GM06990 (cell line): ENCODE results near the gene TMEM98.
"Not testable (repeated sequence)": the region's sequence is repeated elsewhere in the genome, so short reads cannot be mapped to it uniquely, and the experiment has no call there.

Experiments
- DNase-seq: peaks from one replicate; pipeline ENCODE4 v3.0.0-alpha.2; 2011; ENCODE audit not compliant: insufficient read length; ENCODE audit errors: extremely low read depth
- H3K27me3 ChIP-seq: replicated peaks from 2 replicates; pipeline ENCODE4 v1.6.0; 2011; ENCODE audit warnings: low read length; ENCODE audit not compliant: control insufficient read depth, insufficient read depth
- H3K36me3 ChIP-seq: 2 replicates; pipeline ENCODE4 v1.5.1; 2011; ENCODE audit warnings: low read length; ENCODE audit not compliant: control insufficient read depth, insufficient read depth
- H3K4me3 ChIP-seq: replicated peaks from 2 replicates; pipeline ENCODE4 v1.5.1; 2011; ENCODE audit warnings: low read depth, mild to moderate bottlenecking, control low read depth, low read length
- TF ChIP-seq, protein P1 (sequence below): IDR thresholded peaks from 2 replicates; pipeline ENCODE4 v1.5.1; 2011; ENCODE audit warnings: low read length, control low read depth, mild to moderate bottlenecking, inconsistent platforms; ENCODE audit not compliant: insufficient read depth, poor library complexity, severe bottlenecking

Gene TMEM98

DNA sequence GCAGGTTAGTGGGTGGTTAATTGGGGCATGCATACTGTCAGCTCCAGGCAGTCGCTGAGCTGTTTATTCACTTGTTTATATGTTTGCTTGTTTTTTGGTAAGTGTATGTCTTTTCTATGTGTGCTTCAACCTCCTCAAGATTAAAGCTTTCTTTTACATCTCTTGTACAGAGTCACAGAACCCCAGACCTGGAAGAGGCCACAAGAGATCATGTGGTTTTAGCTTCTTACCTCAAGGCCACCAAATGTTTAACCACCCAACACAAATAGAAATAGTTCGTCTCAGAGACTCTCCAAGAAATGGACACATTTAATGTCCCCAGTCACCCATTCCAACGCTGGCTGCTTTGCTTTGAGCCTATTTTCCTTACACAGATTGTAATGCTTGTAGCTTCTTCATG is 11.8 kb upstream of the TMEM98 start:
- no peaks in the 10 kb centered on the region for H3K36me3 ChIP-seq
- TF ChIP-seq, protein P1, sequence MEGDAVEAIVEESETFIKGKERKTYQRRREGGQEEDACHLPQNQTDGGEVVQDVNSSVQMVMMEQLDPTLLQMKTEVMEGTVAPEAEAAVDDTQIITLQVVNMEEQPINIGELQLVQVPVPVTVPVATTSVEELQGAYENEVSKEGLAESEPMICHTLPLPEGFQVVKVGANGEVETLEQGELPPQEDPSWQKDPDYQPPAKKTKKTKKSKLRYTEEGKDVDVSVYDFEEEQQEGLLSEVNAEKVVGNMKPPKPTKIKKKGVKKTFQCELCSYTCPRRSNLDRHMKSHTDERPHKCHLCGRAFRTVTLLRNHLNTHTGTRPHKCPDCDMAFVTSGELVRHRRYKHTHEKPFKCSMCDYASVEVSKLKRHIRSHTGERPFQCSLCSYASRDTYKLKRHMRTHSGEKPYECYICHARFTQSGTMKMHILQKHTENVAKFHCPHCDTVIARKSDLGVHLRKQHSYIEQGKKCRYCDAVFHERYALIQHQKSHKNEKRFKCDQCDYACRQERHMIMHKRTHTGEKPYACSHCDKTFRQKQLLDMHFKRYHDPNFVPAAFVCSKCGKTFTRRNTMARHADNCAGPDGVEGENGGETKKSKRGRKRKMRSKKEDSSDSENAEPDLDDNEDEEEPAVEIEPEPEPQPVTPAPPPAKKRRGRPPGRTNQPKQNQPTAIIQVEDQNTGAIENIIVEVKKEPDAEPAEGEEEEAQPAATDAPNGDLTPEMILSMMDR, result no peak
- DNase-seq, result no peak
- H3K4me3 ChIP-seq, result no peak overlapping the region
- H3K27me3 ChIP-seq, result no peaks in the 10 kb centered on the region; the same call in 1 of the 2 replicates

DNA sequence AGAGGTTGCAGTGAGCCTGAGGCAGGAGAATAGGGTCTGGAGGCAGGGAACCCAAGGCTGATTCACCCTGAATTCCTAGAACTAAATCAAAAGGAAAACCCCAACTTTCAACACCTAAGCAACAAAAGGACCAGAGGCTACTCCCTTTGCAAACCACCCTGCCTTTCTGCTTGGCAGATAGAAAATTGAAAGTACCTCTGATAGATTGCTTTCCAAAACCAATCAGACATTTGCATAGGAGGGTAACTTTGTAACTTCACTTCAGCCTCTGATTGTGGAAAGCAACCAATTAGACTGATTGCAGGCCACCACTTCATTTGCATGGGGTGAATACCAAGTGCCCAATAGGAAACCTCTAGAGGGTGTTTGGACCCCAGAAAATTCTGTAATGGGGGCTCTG is 10.9 kb upstream of the TMEM98 start:
- H3K4me3 ChIP-seq, result no peak overlapping the region
- H3K36me3 ChIP-seq, result no peaks in the 10 kb centered on the region
- no peaks in the 10 kb centered on the region; the same call in 1 of the 2 replicates for H3K27me3 ChIP-seq
- TF ChIP-seq, protein P1, result no peak
- no peak for DNase-seq

DNA sequence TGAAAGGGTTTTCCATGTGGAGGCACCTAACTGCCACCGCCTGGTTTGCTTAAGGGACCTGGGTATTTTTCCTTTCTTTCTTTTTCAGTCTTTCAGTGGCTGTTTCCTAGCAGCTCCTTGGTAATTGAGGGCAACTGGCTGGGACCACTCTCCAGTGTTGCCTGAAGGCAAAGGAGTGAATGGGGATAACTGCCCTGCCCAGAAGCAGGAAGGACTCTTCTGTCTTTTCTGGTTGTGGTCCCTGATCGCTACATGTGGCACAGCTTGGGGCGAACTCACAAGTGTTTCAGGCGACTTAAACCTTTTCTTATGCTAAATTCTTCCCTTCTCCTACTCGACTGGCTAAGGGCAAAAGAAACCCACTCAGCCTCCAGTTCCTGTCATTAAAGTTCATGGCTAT is 10.1 kb upstream of the TMEM98 start:
- TF ChIP-seq, protein P1, result no peak
- no peak overlapping the region for H3K4me3 ChIP-seq
- H3K36me3 ChIP-seq, result no peaks in the 10 kb centered on the region
- H3K27me3 ChIP-seq, result no peaks in the 10 kb centered on the region; the same call in 1 of the 2 replicates
- DNase-seq, result no peak

DNA sequence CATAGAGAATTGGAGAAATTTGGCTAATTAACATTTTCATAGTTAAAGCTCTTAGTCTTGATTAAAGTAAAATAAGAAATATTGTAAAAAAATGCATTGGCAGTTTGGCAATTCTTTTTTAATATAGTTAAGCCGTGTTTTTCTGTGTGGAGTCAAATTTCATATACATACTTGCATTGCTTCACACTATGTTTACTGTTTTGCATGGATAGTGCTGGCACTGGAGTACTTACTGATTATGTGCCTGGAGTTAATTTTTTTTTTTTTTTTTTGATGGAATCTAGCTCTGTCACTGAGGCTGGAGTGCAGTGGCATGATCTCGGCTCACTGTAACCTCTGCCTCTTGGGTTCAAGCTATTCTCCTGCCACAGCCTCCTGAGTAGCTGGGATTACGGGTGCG is 8.1 kb upstream of the TMEM98 start:
- not testable (repeated sequence) for DNase-seq, H3K36me3 ChIP-seq, H3K27me3 ChIP-seq

DNA sequence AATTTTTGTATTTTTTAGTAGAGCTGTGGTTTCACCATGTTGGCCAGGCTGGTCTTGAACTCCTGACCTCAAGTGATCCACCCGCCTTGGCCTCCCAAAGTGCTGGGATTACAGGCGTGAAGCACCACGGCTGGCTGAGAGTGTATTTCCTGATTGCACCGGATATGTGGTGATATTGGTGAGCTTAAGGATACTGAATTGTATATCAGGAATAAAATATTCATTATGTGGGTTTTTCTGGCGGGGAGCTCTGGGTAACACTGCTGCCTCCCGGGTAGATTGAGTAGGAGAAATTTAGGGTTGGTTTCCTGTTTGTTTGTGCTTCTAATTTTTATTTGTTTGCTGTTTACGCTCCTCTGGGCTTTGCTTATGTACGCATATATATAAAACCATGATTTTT is 7.7 kb upstream of the TMEM98 start:
- no peaks in the 10 kb centered on the region; the same call in 1 of the 2 replicates for H3K27me3 ChIP-seq
- DNase-seq, result no peak
- H3K36me3 ChIP-seq, result no peaks in the 10 kb centered on the region
- H3K4me3 ChIP-seq, result no peak overlapping the region
- TF ChIP-seq, protein P1, result no peak

More for the DNA sequence above, 8.1 kb upstream of the TMEM98 start:
- not testable (repeated sequence) for H3K4me3 ChIP-seq

DNA sequence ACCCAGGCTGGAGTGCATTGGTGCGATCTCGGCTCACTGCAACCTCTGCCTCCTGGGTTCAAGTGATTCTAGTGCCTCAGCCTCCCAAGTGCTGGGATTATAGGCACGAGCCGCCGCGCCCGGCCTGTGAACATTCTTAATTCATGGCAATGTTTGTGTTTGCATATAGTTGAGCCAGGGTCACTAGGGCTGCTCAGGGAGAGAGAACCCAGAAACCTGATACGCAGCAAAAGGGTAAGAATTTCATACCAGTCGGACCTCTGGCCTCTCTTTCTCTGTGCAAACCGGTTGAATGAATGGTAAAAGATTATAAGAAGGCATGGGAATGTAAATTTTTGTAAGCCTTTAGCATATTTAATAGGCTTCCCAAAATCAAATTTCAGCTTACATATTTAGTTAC is 6.9 kb upstream of the TMEM98 start:
- H3K4me3 ChIP-seq, result no peak overlapping the region
- no peaks in the 10 kb centered on the region for H3K36me3 ChIP-seq
- TF ChIP-seq, protein P1, result no peak
- no peak for DNase-seq
- no peaks in the 10 kb centered on the region for H3K27me3 ChIP-seq

DNA sequence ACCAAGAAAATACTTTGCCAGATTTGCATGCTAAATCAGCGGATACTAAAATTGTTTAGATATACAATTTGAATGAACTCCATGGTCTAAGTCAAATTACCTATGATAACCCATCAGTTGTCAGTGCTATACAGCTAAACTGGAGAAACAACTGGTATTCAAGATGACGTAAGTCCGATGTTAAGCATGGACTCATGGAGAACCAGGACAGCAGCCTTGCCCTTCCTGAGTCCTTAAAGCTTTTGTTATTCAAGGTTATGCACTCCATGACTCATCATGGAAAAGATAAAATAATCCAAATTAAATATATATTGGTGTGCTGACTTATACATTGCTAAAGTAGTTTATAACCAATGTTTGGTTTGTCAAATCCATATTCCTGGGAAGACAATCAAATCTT is 4.0 kb upstream of the TMEM98 start:
- H3K4me3 ChIP-seq, DNase-seq, H3K27me3 ChIP-seq, H3K36me3 ChIP-seq: not testable (repeated sequence)
